ENCODE data around the gene ACCS.

ACCS gene

DNA sequence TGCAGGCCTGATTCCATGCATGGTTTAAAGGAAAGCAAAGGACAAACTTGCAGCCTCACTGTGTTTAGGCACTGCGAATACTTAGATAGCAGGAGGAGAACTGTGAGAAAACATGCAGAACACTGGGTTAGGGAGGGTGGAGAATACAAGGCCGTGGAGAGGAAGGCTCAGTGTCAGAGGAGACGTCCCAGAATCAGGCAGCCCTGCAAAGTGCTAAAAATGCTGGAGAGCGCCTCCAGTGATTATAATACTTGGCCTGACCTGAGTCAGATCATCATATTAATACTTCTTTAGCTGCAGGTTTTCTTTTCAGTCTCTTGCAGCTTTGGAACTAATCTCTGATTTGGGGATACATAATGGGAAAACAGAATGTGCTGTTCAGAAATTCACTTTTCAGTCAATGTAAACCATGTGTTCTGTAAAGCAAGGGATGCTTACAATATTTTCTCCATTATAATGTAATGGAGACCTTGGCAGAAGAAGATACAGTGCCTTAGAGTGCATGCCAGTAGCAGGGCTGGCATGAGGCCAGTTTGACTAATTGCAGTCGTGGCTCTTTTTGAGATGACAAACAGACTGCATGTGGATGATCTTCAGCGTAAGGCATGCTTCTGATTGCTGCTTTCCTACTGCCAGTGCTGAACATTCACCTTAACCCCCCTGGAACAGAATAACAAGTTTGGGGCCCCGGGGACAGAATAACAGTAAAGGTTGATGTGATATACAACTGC is 46.2 kb downstream of the ACCS start:
- 90 to 92% methylated on average over 3 to 4 of the region's 7 CpGs for WGBS, 2 experiments (ENCODE audit: insufficient coverage in 2 of 2)
- Histone ChIP-seq H3K9me3 (ENCODE audit: control insufficient read depth, low read length) (no peaks in the 10 kb centered on the region), H3K4me3 (ENCODE audit: extremely low read depth, insufficient read depth, low read length, poor library complexity, severe bottlenecking) (no peak overlapping the region), H3K36me3 (ENCODE audit: control insufficient read depth, insufficient read depth, low read length) (peaks cover 66% of the 10 kb centered on the region), H3K27ac (ENCODE audit: low read depth, low read length, severe bottlenecking) (no peak overlapping the region), H3K4me1 (ENCODE audit: control insufficient read depth, insufficient read depth, low read length, poor library complexity, severe bottlenecking) (no peaks in the 10 kb centered on the region)

DNA sequence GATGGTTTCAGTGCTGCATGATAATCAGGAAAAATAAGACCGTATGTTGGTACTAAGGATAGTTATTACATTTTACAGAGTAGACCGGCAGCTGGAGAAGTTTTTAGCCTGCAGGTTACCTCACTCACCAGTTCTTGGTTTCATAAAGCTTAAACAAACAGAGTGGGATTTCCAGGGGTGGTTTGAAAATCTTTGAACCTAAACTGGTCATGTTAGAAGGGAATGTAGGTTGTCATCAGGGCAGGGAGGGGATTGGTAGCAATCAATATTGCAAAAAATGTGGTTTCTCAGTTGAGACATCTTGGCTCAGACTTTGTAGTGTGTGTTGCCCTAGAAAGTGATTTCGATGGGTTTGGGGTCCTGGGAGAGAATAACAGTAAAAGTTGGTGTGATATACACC is 46.9 kb downstream of the ACCS start:
- Histone ChIP-seq H3K36me3 (ENCODE audit: control insufficient read depth, insufficient read depth, low read length) (peaks cover 64% of the 10 kb centered on the region), H3K27ac (ENCODE audit: low read depth, low read length, severe bottlenecking) (no peak overlapping the region), H3K9me3 (ENCODE audit: control insufficient read depth, low read length) (no peaks in the 10 kb centered on the region), H3K4me1 (ENCODE audit: control insufficient read depth, insufficient read depth, low read length, poor library complexity, severe bottlenecking) (no peaks in the 10 kb centered on the region), H3K4me3 (ENCODE audit: extremely low read depth, insufficient read depth, low read length, poor library complexity, severe bottlenecking) (no peak overlapping the region)
- 81 to 86% methylated on average over 1 of the region's 3 CpGs for WGBS, 2 experiments (ENCODE audit: insufficient coverage in 2 of 2)

DNA sequence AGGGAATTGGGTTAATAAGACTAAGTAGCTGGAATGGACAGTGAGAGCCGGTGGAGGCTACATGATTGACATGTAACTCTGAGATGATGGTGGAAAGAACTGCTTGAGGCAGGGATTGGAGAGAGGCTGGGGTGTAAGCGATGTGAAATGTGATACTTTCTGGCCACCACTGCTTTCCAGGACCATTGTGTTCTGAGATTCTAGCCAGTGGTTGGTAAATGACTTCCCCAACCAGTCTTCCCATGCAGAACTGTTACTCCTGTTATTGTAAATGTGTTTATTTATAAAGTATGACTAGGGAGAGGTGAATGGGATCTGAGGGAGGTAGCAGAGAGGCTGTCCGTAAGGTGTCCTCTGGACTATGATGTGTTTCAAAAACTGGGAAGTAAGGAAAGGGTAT is 47.5 kb downstream of the ACCS start:
- no peaks in the 10 kb centered on the region for H3K4me1 ChIP-seq (ENCODE audit: control insufficient read depth, insufficient read depth, low read length, poor library complexity, severe bottlenecking)
- WGBS, 2 experiments (ENCODE audit: insufficient coverage in 2 of 2) = 77 to 83% methylated on average over 3 of the region's 3 CpGs
- no peak overlapping the region for H3K27ac ChIP-seq (ENCODE audit: low read depth, low read length, severe bottlenecking)
- no peak overlapping the region for H3K4me3 ChIP-seq (ENCODE audit: extremely low read depth, insufficient read depth, low read length, poor library complexity, severe bottlenecking)
- H3K36me3 ChIP-seq (ENCODE audit: control insufficient read depth, insufficient read depth, low read length) = peaks cover 60% of the 10 kb centered on the region
- no peaks in the 10 kb centered on the region for H3K9me3 ChIP-seq (ENCODE audit: control insufficient read depth, low read length)

- Histone ChIP-seq H3K4me1 (ENCODE audit: control insufficient read depth, insufficient read depth, low read length, poor library complexity, severe bottlenecking) (no peaks in the 10 kb centered on the region), H3K27ac (ENCODE audit: low read depth, low read length, severe bottlenecking) (no peak overlapping the region), H3K4me3 (ENCODE audit: extremely low read depth, insufficient read depth, low read length, poor library complexity, severe bottlenecking) (no peak overlapping the region), H3K36me3 (ENCODE audit: control insufficient read depth, insufficient read depth, low read length) (peaks cover 51% of the 10 kb centered on the region), H3K9me3 (ENCODE audit: control insufficient read depth, low read length) (no peaks in the 10 kb centered on the region)
- 88% methylated on average over 1 of the region's 3 CpGs; no CpG with 5 or more reads in 1 of the 2 experiments for WGBS, 2 experiments (ENCODE audit: insufficient coverage in 2 of 2)
Observed at GRCh38 chr11:44116234-44116830, 50.3 kb downstream of the ACCS start.

DNA sequence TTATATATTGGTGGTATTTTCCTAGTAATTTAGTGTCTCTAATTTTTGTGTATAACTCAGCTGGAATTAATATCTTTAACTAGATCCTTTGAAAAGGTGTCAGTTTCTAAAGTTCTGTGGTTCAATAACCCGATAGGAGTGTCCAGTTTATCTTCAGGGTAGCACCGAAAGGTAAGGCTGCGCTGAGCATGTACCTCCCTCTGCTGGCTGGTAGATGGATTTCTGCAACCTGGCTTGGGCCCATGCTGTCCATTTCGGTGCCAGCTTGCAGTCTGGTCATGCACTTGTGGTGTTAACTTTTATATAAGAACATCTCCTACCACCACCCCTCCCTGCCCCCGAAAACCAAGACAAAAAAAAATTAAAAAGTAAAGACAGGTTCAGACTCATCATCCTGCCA is 54.1 kb downstream of the ACCS start:
- Histone ChIP-seq H3K27ac (ENCODE audit: low read depth, low read length, severe bottlenecking) (no peak overlapping the region), H3K4me1 (ENCODE audit: control insufficient read depth, insufficient read depth, low read length, poor library complexity, severe bottlenecking) (no peaks in the 10 kb centered on the region), H3K36me3 (ENCODE audit: control insufficient read depth, insufficient read depth, low read length) (peaks cover 33% of the 10 kb centered on the region), H3K9me3 (ENCODE audit: control insufficient read depth, low read length) (no peaks in the 10 kb centered on the region), H3K4me3 (ENCODE audit: extremely low read depth, insufficient read depth, low read length, poor library complexity, severe bottlenecking) (no peak overlapping the region)
- 100% methylated on average over 3 of the region's 5 CpGs; no CpG with 5 or more reads in 1 of the 2 experiments for WGBS, 2 experiments (ENCODE audit: insufficient coverage in 2 of 2)

- peaks cover 60% of the 10 kb centered on the region for H3K36me3 ChIP-seq (ENCODE audit: control insufficient read depth, insufficient read depth, low read length)
- H3K4me1 ChIP-seq (ENCODE audit: control insufficient read depth, insufficient read depth, low read length, poor library complexity, severe bottlenecking) = no peaks in the 10 kb centered on the region
- WGBS, 2 experiments (ENCODE audit: insufficient coverage in 2 of 2) = 88 to 100% methylated on average over 2 to 3 of the region's 4 CpGs
- H3K27ac ChIP-seq (ENCODE audit: low read depth, low read length, severe bottlenecking) = no peak overlapping the region
- H3K9me3 ChIP-seq (ENCODE audit: control insufficient read depth, low read length) = no peaks in the 10 kb centered on the region
- no peak overlapping the region for H3K4me3 ChIP-seq (ENCODE audit: extremely low read depth, insufficient read depth, low read length, poor library complexity, severe bottlenecking)
Observed at GRCh38 chr11:44125598-44125997, 59.5 kb downstream of the ACCS start.

DNA sequence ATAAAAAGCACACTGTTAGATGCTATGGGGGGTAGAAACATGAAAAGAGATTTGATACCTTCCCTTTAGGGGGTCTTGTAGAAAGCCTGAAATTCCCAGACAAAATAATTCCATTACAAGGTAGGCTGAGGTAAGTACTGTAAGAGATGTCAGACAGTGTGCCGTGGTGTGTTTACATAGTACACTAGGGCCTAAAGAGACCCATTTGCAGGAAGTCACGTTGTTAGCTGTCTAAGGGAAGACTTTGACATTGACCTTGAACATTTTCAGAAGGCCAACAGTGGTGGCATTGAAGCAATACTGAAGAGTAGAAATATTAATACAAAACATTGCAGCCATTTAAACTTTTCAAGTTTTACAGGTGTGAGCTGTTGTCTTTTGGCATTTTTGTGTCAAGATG is 60.2 kb downstream of the ACCS start:
- Histone ChIP-seq H3K9me3 (ENCODE audit: control insufficient read depth, low read length) (no peaks in the 10 kb centered on the region), H3K4me1 (ENCODE audit: control insufficient read depth, insufficient read depth, low read length, poor library complexity, severe bottlenecking) (no peaks in the 10 kb centered on the region), H3K4me3 (ENCODE audit: extremely low read depth, insufficient read depth, low read length, poor library complexity, severe bottlenecking) (no peak overlapping the region), H3K27ac (ENCODE audit: low read depth, low read length, severe bottlenecking) (no peak overlapping the region), H3K36me3 (ENCODE audit: control insufficient read depth, insufficient read depth, low read length) (peaks cover 66% of the 10 kb centered on the region)
- 100% methylated on average over 1 to 2 of the region's 2 CpGs for WGBS, 2 experiments (ENCODE audit: insufficient coverage in 2 of 2)

DNA sequence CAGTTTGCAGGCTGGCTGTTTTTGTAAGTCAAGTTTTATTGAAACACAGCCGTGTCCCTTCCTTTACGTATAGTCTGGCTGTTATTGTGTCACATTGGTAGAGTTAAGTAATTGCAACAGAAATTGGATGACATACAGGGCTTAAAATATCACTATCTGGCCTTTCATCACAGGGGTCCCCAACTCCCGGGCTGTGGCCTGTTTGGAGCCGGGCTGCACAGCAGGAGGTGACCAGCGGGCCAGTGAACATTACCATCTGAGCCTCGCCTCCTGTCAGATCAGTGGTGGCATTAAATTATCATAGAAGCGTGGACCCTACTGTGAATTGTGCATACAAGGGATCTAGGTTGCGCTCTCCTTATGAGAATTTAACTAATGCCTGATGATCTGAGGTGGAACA is 61.1 kb downstream of the ACCS start:
- Histone ChIP-seq H3K4me1 (ENCODE audit: control insufficient read depth, insufficient read depth, low read length, poor library complexity, severe bottlenecking) (no peaks in the 10 kb centered on the region), H3K4me3 (ENCODE audit: extremely low read depth, insufficient read depth, low read length, poor library complexity, severe bottlenecking) (no peak overlapping the region), H3K9me3 (ENCODE audit: control insufficient read depth, low read length) (no peaks in the 10 kb centered on the region), H3K36me3 (ENCODE audit: control insufficient read depth, insufficient read depth, low read length) (peaks cover 72% of the 10 kb centered on the region), H3K27ac (ENCODE audit: low read depth, low read length, severe bottlenecking) (no peak overlapping the region)
- WGBS, 2 experiments (ENCODE audit: insufficient coverage in 2 of 2) = 93 to 96% methylated on average over 5 to 7 of the region's 8 CpGs

- Histone ChIP-seq H3K27ac (ENCODE audit: low read depth, low read length, severe bottlenecking) (no peak overlapping the region), H3K4me1 (ENCODE audit: control insufficient read depth, insufficient read depth, low read length, poor library complexity, severe bottlenecking) (no peaks in the 10 kb centered on the region), H3K36me3 (ENCODE audit: control insufficient read depth, insufficient read depth, low read length) (peaks cover 73% of the 10 kb centered on the region), H3K4me3 (ENCODE audit: extremely low read depth, insufficient read depth, low read length, poor library complexity, severe bottlenecking) (no peak overlapping the region), H3K9me3 (ENCODE audit: control insufficient read depth, low read length) (no peaks in the 10 kb centered on the region)
- no CpG with 5 or more reads among the region's 3 CpGs for WGBS, 2 experiments (ENCODE audit: insufficient coverage in 2 of 2)
Observed at GRCh38 chr11:44128729-44129128, 62.7 kb downstream of the ACCS start.

- H3K27ac ChIP-seq (ENCODE audit: low read depth, low read length, severe bottlenecking) = no peak overlapping the region
- H3K9me3 ChIP-seq (ENCODE audit: control insufficient read depth, low read length) = no peaks in the 10 kb centered on the region
- no peak overlapping the region for H3K4me3 ChIP-seq (ENCODE audit: extremely low read depth, insufficient read depth, low read length, poor library complexity, severe bottlenecking)
- peaks cover 62% of the 10 kb centered on the region for H3K36me3 ChIP-seq (ENCODE audit: control insufficient read depth, insufficient read depth, low read length)
- H3K4me1 ChIP-seq (ENCODE audit: control insufficient read depth, insufficient read depth, low read length, poor library complexity, severe bottlenecking) = no peaks in the 10 kb centered on the region
- 86 to 93% methylated on average over 6 of the region's 6 CpGs for WGBS, 2 experiments (ENCODE audit: insufficient coverage in 2 of 2)
Observed at GRCh38 chr11:44130751-44131150, 64.7 kb downstream of the ACCS start.

GRCh38 chr11:44133335-44133946 is 67.4 kb downstream of the ACCS start:
- Histone ChIP-seq H3K27ac (ENCODE audit: low read depth, low read length, severe bottlenecking) (no peak overlapping the region), H3K4me1 (ENCODE audit: control insufficient read depth, insufficient read depth, low read length, poor library complexity, severe bottlenecking) (no peaks in the 10 kb centered on the region), H3K9me3 (ENCODE audit: control insufficient read depth, low read length) (no peaks in the 10 kb centered on the region), H3K36me3 (ENCODE audit: control insufficient read depth, insufficient read depth, low read length) (peaks cover 37% of the 10 kb centered on the region), H3K4me3 (ENCODE audit: extremely low read depth, insufficient read depth, low read length, poor library complexity, severe bottlenecking) (no peak overlapping the region)
- WGBS, 2 experiments (ENCODE audit: insufficient coverage in 2 of 2) = 100% methylated on average over 1 of the region's 1 CpG; no CpG with 5 or more reads in 1 of the 2 experiments

All from mesodermal cell (in vitro differentiated cells).